MM.1S (cell line): ENCODE results near the gene CBFB.

Experiments
- DNase-seq: peaks from one replicate; pipeline ENCODE4 v3.0.0-alpha.2; 2015
- H2AFZ ChIP-seq: fragments of 300-600 bp; sonication (generic); 2 replicates; pipeline ENCODE4 v1.6.0; 2016; ENCODE audit warnings: antibody characterized with exemption, low read length
- H3F3A ChIP-seq: fragments of 300-600 bp; sonication (generic); 2 replicates; pipeline ENCODE4 v1.6.1; 2016; ENCODE audit warnings: mild to moderate bottlenecking, antibody characterized with exemption, low read length, moderate library complexity, mixed read lengths; ENCODE audit not compliant: insufficient read depth
- H3K27ac ChIP-seq: fragments of 300-600 bp; sonication (generic); 2 replicates; pipeline ENCODE4 v1.5.1; 2016; ENCODE audit warnings: mild to moderate bottlenecking, low read length
- H3K27me3 ChIP-seq: fragments of 300-600 bp; sonication (generic); replicated peaks from 2 replicates; pipeline ENCODE4 v1.6.0; 2016; ENCODE audit warnings: low read length; ENCODE audit not compliant: insufficient read depth
- H3K36me3 ChIP-seq: fragments of 300-600 bp; sonication (generic); replicated peaks from 2 replicates; pipeline ENCODE4 v1.6.1; 2016; ENCODE audit warnings: mild to moderate bottlenecking, low read length, mixed read lengths; ENCODE audit not compliant: insufficient read depth
- H3K4me1 ChIP-seq: fragments of 300-600 bp; sonication (generic); 2 replicates; pipeline ENCODE4 v1.6.1; 2016; ENCODE audit warnings: low read length, mixed read lengths
- H3K4me2 ChIP-seq: fragments of 300-600 bp; sonication (generic); 2 replicates; pipeline ENCODE4 v1.6.0; 2016; ENCODE audit warnings: low read depth, low read length
- H3K4me3 ChIP-seq: fragments of 300-600 bp; sonication (generic); 2 replicates; pipeline ENCODE4 v1.5.1; 2016; ENCODE audit warnings: low read length, mixed read lengths
- H3K79me2 ChIP-seq: fragments of 300-600 bp; sonication (generic); 2 replicates; pipeline ENCODE4 v1.6.1; 2016; ENCODE audit warnings: mixed run types, low read length, mixed read lengths
- H3K9ac ChIP-seq: fragments of 300-600 bp; sonication (generic); 2 replicates; pipeline ENCODE4 v1.6.1; 2016; ENCODE audit warnings: low read length, mixed read lengths
- H3K9me2 ChIP-seq: fragments of 300-600 bp; sonication (generic); replicated peaks from 2 replicates; pipeline ENCODE4 v1.6.1; 2016; ENCODE audit warnings: mild to moderate bottlenecking, low read length, mixed read lengths; ENCODE audit not compliant: insufficient read depth
- H3K9me3 ChIP-seq: fragments of 300-600 bp; sonication (generic); replicated peaks from 2 replicates; pipeline ENCODE4 v1.6.1; 2016; ENCODE audit warnings: mild to moderate bottlenecking, low read length, mixed read lengths; ENCODE audit not compliant: insufficient read depth
- H4K20me1 ChIP-seq: fragments of 300-600 bp; sonication (generic); 2 replicates; pipeline ENCODE4 v1.6.1; 2016; ENCODE audit warnings: mild to moderate bottlenecking, low read length, moderate library complexity, mixed read lengths; ENCODE audit not compliant: insufficient read depth
- CTCF ChIP-seq: fragments of 300-600 bp; sonication (generic); IDR thresholded peaks from 2 replicates; pipeline ENCODE4 v1.5.1; 2016; ENCODE audit warnings: antibody characterized with exemption, low read length, mixed read lengths
- EZH2 ChIP-seq: fragments of 300-600 bp; sonication (generic); optimal IDR thresholded peaks from 2 replicates; pipeline ENCODE3; 2017; ENCODE audit warnings: low read depth, mild to moderate bottlenecking, antibody characterized with exemption, low read length, mixed read lengths
- EZH2phosphoT487 ChIP-seq: fragments of 300-600 bp; sonication (generic); IDR thresholded peaks from 2 replicates; pipeline ENCODE4 v1.6.1; 2018; ENCODE audit warnings: antibody characterized with exemption, low read length

Gene CBFB

GRCh38 chr16:67001726-67002125 is 27.2 kb upstream of the CBFB start:
- no peaks in the 10 kb centered on the region for H3K79me2 ChIP-seq
- no peaks in the 10 kb centered on the region for H3K9me3 ChIP-seq
- H3K27me3 ChIP-seq, result no peaks in the 10 kb centered on the region; the same call in 1 of the 2 replicates
- no peaks in the 10 kb centered on the region for H3K36me3 ChIP-seq
- H3K9me2 ChIP-seq, result no peaks in the 10 kb centered on the region
- H3K9ac ChIP-seq, result no peak overlapping the region
- no peak overlapping the region for H3K4me3 ChIP-seq
- no peak overlapping the region for H3K27ac ChIP-seq
- H3K4me2 ChIP-seq, result no peak overlapping the region
- no peaks in the 10 kb centered on the region for H3F3A ChIP-seq
- H3K4me1 ChIP-seq, result no peaks in the 10 kb centered on the region
- H2AFZ ChIP-seq, result no peak overlapping the region
- no peak for TF ChIP-seq EZH2phosphoT487
- no peak for TF ChIP-seq CTCF
- no peak for TF ChIP-seq EZH2
- no peaks in the 10 kb centered on the region for H4K20me1 ChIP-seq
- DNase-seq, result no peak

- no peaks in the 10 kb centered on the region for H3K4me1 ChIP-seq
- no peak for DNase-seq
- H3K9ac ChIP-seq, result no peak overlapping the region
- no peaks in the 10 kb centered on the region; the same call in 1 of the 2 replicates for H3K27me3 ChIP-seq
- TF ChIP-seq CTCF (no peak), EZH2 (no peak), EZH2phosphoT487 (no peak)
- no peak overlapping the region for H3K4me2 ChIP-seq
- no peaks in the 10 kb centered on the region for H3F3A ChIP-seq
- no peak overlapping the region for H3K4me3 ChIP-seq
- no peak overlapping the region for H3K27ac ChIP-seq
- H3K9me3 ChIP-seq, result no peaks in the 10 kb centered on the region
- no peaks in the 10 kb centered on the region for H4K20me1 ChIP-seq
- no peaks in the 10 kb centered on the region for H3K79me2 ChIP-seq
- no peaks in the 10 kb centered on the region for H3K9me2 ChIP-seq
- H3K36me3 ChIP-seq, result no peaks in the 10 kb centered on the region
- no peak overlapping the region for H2AFZ ChIP-seq
Measured at GRCh38 chr16:67006930-67007658, 21.9 kb upstream of the CBFB start.

- no peak for TF ChIP-seq EZH2
- TF ChIP-seq EZH2phosphoT487, result no peak
- Histone ChIP-seq H3K27me3 (no peaks in the 10 kb centered on the region; the same call in 1 of the 2 replicates), H3K36me3 (no peaks in the 10 kb centered on the region), H3K9me2 (no peaks in the 10 kb centered on the region), H3K9ac (no peak overlapping the region), H3F3A (no peaks in the 10 kb centered on the region), H2AFZ (no peak overlapping the region), H3K4me1 (no peaks in the 10 kb centered on the region), H3K9me3 (no peaks in the 10 kb centered on the region), H3K4me2 (no peak overlapping the region), H3K4me3 (no peak overlapping the region), H3K27ac (no peak overlapping the region), H3K79me2 (no peaks in the 10 kb centered on the region), H4K20me1 (no peaks in the 10 kb centered on the region)
- DNase-seq, result no peak
Measured at GRCh38 chr16:67009158-67009557, 19.8 kb upstream of the CBFB start.

- no peaks in the 10 kb centered on the region for H4K20me1 ChIP-seq
- no peaks in the 10 kb centered on the region for H3F3A ChIP-seq
- H3K27me3 ChIP-seq, result no peaks in the 10 kb centered on the region
- no peak overlapping the region for H3K27ac ChIP-seq
- H3K4me3 ChIP-seq, result no peak overlapping the region
- H3K4me2 ChIP-seq, result no peak overlapping the region
- no peaks in the 10 kb centered on the region for H3K79me2 ChIP-seq
- H3K9me2 ChIP-seq, result no peaks in the 10 kb centered on the region
- DNase-seq, result no peak
- no peaks in the 10 kb centered on the region for H3K36me3 ChIP-seq
- TF ChIP-seq EZH2phosphoT487 (no peak), EZH2 (no peak), CTCF (no peak)
- H2AFZ ChIP-seq, result no peak overlapping the region
- H3K9me3 ChIP-seq, result no peaks in the 10 kb centered on the region
- H3K9ac ChIP-seq, result no peak overlapping the region
- no peaks in the 10 kb centered on the region for H3K4me1 ChIP-seq
Measured at GRCh38 chr16:67011274-67011673, 17.7 kb upstream of the CBFB start.
